ENCODE measurements around the gene HIVEP3. TPM values are rescaled to one million over a fixed set of nuclear protein-coding genes. Genes with fewer than 3 reads are reported as not detected.
"Not testable (repeated sequence)": the region's sequence is repeated elsewhere in the genome, so short reads cannot be mapped to it uniquely, and the experiment has no call there.

Gene HIVEP3
- total RNA-seq, 2 donors from 2014 or later: 3.4 to 4.0 TPM

GRCh38 chr1:41557751-41558455 lies 360.8 kb downstream of the HIVEP3 start:
- H3K27ac ChIP-seq: no peak overlapping the region
- peaks cover 5% of the 10 kb centered on the region for H3K4me1 ChIP-seq
- H3K9me3 ChIP-seq: no peaks in the 10 kb centered on the region
- no peaks in the 10 kb centered on the region for H3K27me3 ChIP-seq
- no peaks in the 10 kb centered on the region for H3K36me3 ChIP-seq (replicated peaks in 1 of 2; ENCODE audit: insufficient read depth in 1 of 2, low read depth in 2 of 2)
- 85 to 87% methylated on average over 12 to 13 of the region's 13 CpGs for WGBS, 2 donors
- no peak for ATAC-seq
- DNase-seq: no peak
- intact Hi-C loops (cut with DNase I): no loop called here
- TF ChIP-seq POLR2A (IDR thresholded peaks at IDR 0.05): no peak
- TF ChIP-seq CTCF (IDR thresholded peaks at IDR 0.05): no peak
- H3K4me3 ChIP-seq: no peak overlapping the region

- WGBS, 2 donors: 93 to 100% methylated on average over 1 to 5 of the region's 5 CpGs
- not testable (repeated sequence) for H3K27ac ChIP-seq, DNase-seq
These were observed 364.0 kb downstream of the HIVEP3 start for GRCh38 chr1:41554746-41555145.

GRCh38 chr1:41547781-41548560 lies 370.8 kb downstream of the HIVEP3 start:
- 80 to 86% methylated on average over 7 of the region's 7 CpGs for WGBS, 2 donors
- H3K9me3 ChIP-seq: no peaks in the 10 kb centered on the region
- intact Hi-C loops (cut with DNase I): no loop called here
- DNase-seq: no peak
- H3K4me3 ChIP-seq: no peak overlapping the region
- H3K27me3 ChIP-seq: no peaks in the 10 kb centered on the region
- TF ChIP-seq POLR2A (IDR thresholded peaks at IDR 0.05) (no peak), CTCF (IDR thresholded peaks at IDR 0.05) (no peak)
- no peak for ATAC-seq
- H3K27ac ChIP-seq: no peak overlapping the region
- H3K4me1 ChIP-seq: no peaks in the 10 kb centered on the region
- no peaks in the 10 kb centered on the region for H3K36me3 ChIP-seq (replicated peaks in 1 of 2; ENCODE audit: insufficient read depth in 1 of 2, low read depth in 2 of 2)

More at GRCh38 chr1:41554746-41555145, 364.0 kb downstream of the HIVEP3 start:
- H3K27me3 ChIP-seq; H3K4me3 ChIP-seq; H3K4me1 ChIP-seq; H3K9me3 ChIP-seq; ATAC-seq; H3K36me3 ChIP-seq (replicated peaks in 1 of 2; ENCODE audit: insufficient read depth in 1 of 2, low read depth in 2 of 2); intact Hi-C loops (cut with DNase I): not testable (repeated sequence)

GRCh38 chr1:41547336-41547735 lies 371.4 kb downstream of the HIVEP3 start:
- intact Hi-C loops (cut with DNase I): no loop called here
- H3K27ac ChIP-seq: no peak overlapping the region
- H3K9me3 ChIP-seq: no peaks in the 10 kb centered on the region
- no peaks in the 10 kb centered on the region for H3K36me3 ChIP-seq (replicated peaks in 1 of 2; ENCODE audit: insufficient read depth in 1 of 2, low read depth in 2 of 2)
- WGBS, 2 donors: 79 to 92% methylated on average over 6 of the region's 6 CpGs
- no peak overlapping the region for H3K4me3 ChIP-seq
- DNase-seq: no peak
- ATAC-seq: no peak
- H3K27me3 ChIP-seq: no peaks in the 10 kb centered on the region
- H3K4me1 ChIP-seq: no peaks in the 10 kb centered on the region
- no peak for TF ChIP-seq CTCF (IDR thresholded peaks at IDR 0.05)
- TF ChIP-seq POLR2A (IDR thresholded peaks at IDR 0.05): no peak

- Histone ChIP-seq H3K9me3 (no peaks in the 10 kb centered on the region), H3K27me3 (no peaks in the 10 kb centered on the region), H3K36me3 (replicated peaks in 1 of 2; ENCODE audit: insufficient read depth in 1 of 2, low read depth in 2 of 2) (no peaks in the 10 kb centered on the region), H3K27ac (no peak overlapping the region), H3K4me3 (no peak overlapping the region), H3K4me1 (no peaks in the 10 kb centered on the region)
- no peak for DNase-seq
- intact Hi-C loops (cut with DNase I): no loop called here
- no peak for ATAC-seq
- no peak for TF ChIP-seq POLR2A (IDR thresholded peaks at IDR 0.05)
- no peak for TF ChIP-seq CTCF (IDR thresholded peaks at IDR 0.05)
- WGBS, 2 donors: 84 to 85% methylated on average over 3 of the region's 3 CpGs
These were observed 371.9 kb downstream of the HIVEP3 start for GRCh38 chr1:41546833-41547135.

All from body of pancreas (tissue), 4 donors.